B cell (primary cell): Measurements from ENCODE around the gene AUTS2.

Experiments
- EZH2 ChIP-seq: IDR thresholded peaks from 2 replicates; pipeline ENCODE4 v1.6.1; 2012; ENCODE audit warnings: borderline replicate concordance, low read depth, mild to moderate bottlenecking, moderate library complexity, low read length; ENCODE audit not compliant: insufficient read depth, poor library complexity, severe bottlenecking
- TF ChIP-seq, protein P1 (sequence below): fragments of 200-600 bp; IDR thresholded peaks from one replicate; pipeline ENCODE4 v1.8.0; 2022; ENCODE audit warnings: antibody characterized with exemption, mild to moderate bottlenecking

DNA sequence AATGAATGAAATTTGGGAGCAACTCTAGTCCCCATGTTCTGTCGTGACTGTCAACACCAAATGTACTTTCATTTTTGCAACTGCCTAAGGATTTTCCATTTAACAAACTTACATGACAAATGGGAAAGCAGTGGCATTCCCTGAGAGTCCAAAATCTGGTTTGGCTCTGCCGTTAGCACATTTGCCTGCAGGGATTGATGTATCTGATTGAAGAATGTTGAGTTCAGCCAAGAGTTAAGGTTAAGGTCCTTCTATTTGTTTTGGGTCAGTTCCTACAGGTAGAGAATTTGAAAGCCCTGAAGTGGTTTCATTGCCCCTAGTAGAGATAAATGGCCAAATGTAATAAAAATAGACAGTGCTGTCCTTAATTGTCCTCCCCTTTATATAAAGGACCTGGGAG lies 1127.2 kb downstream of the AUTS2 start:
- TF ChIP-seq, protein P1, sequence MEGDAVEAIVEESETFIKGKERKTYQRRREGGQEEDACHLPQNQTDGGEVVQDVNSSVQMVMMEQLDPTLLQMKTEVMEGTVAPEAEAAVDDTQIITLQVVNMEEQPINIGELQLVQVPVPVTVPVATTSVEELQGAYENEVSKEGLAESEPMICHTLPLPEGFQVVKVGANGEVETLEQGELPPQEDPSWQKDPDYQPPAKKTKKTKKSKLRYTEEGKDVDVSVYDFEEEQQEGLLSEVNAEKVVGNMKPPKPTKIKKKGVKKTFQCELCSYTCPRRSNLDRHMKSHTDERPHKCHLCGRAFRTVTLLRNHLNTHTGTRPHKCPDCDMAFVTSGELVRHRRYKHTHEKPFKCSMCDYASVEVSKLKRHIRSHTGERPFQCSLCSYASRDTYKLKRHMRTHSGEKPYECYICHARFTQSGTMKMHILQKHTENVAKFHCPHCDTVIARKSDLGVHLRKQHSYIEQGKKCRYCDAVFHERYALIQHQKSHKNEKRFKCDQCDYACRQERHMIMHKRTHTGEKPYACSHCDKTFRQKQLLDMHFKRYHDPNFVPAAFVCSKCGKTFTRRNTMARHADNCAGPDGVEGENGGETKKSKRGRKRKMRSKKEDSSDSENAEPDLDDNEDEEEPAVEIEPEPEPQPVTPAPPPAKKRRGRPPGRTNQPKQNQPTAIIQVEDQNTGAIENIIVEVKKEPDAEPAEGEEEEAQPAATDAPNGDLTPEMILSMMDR: no peak
- no peak for TF ChIP-seq EZH2
